A673 (cell line): ENCODE measurements around the gene OR2T35.
"Not testable (repeated sequence)": the region's sequence is repeated elsewhere in the genome, so short reads cannot be mapped to it uniquely, and the experiment has no call there.

ENCODE experiments used
- CTCF ChIP-seq: fragments of 300-800, 200-600 bp; sonication (generic); conservative IDR thresholded peaks from 2 replicates; pipeline ENCODE4 v1.5.1; 2017; ENCODE audit warnings: low read depth, mild to moderate bottlenecking, antibody characterized with exemption, low read length, moderate library complexity, mixed read lengths
- EZH2 ChIP-seq: fragments of 200-600 bp; sonication (generic); IDR thresholded peaks from 2 replicates; pipeline ENCODE4 v1.6.1; 2017; ENCODE audit warnings: borderline replicate concordance, low read depth, mild to moderate bottlenecking, mixed read lengths, antibody characterized with exemption, low read length; ENCODE audit not compliant: poor library complexity, severe bottlenecking

- not testable (repeated sequence) for TF ChIP-seq EZH2, CTCF
These were observed 2.0 kb downstream of the OR2T35 start for GRCh38 chr1:248642971-248643651.
